ENCODE results near the gene PMPCB.

The PMPCB gene

DNA sequence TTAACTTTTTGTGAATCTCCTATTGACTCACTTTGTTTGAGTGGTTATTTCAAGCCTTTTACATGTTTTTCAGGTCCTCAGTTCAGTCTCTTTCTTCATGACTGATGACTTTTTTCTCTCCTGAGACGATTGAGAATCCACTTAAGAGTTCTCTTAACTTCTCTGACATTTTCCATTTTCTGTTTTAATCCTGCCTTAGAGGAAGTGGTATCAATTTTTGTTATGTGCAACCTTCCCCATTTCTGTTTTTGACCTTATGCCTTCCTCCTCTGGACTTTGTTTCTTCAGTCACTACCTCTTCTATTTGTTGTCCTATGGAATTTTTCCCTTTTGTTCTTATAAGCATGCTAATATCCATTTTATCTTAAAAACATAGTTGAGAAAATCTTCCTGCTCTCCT lies 52.6 kb downstream of the PMPCB start:
- TF ChIP-seq, protein P1, sequence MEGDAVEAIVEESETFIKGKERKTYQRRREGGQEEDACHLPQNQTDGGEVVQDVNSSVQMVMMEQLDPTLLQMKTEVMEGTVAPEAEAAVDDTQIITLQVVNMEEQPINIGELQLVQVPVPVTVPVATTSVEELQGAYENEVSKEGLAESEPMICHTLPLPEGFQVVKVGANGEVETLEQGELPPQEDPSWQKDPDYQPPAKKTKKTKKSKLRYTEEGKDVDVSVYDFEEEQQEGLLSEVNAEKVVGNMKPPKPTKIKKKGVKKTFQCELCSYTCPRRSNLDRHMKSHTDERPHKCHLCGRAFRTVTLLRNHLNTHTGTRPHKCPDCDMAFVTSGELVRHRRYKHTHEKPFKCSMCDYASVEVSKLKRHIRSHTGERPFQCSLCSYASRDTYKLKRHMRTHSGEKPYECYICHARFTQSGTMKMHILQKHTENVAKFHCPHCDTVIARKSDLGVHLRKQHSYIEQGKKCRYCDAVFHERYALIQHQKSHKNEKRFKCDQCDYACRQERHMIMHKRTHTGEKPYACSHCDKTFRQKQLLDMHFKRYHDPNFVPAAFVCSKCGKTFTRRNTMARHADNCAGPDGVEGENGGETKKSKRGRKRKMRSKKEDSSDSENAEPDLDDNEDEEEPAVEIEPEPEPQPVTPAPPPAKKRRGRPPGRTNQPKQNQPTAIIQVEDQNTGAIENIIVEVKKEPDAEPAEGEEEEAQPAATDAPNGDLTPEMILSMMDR (IDR thresholded peaks at IDR 0.05; ENCODE audit: insufficient read depth, low read depth, low read length, missing control alignments), result no peak
- peak overlapping the region; percentile 80 for H3K4me3 ChIP-seq (ENCODE audit: low read depth, low read length)
- DNase-seq (ENCODE audit: low read depth), result peak; percentile 3

All from GM12865 (cell line).